GM18499 (cell line): ENCODE measurements around the gene TBC1D1.
A peak's percentile ranks its signal among the peaks of the same experiment; 100 is the strongest.

ENCODE experiments used
- ATAC-seq: cut with Tn5 transposase; IDR thresholded peaks from one replicate; pipeline ENCODE4 v1.9.1; 2021; ENCODE audit warnings: moderate number of reproducible peaks; ENCODE audit not compliant: insufficient read depth, unreplicated experiment

TBC1D1 gene

DNA sequence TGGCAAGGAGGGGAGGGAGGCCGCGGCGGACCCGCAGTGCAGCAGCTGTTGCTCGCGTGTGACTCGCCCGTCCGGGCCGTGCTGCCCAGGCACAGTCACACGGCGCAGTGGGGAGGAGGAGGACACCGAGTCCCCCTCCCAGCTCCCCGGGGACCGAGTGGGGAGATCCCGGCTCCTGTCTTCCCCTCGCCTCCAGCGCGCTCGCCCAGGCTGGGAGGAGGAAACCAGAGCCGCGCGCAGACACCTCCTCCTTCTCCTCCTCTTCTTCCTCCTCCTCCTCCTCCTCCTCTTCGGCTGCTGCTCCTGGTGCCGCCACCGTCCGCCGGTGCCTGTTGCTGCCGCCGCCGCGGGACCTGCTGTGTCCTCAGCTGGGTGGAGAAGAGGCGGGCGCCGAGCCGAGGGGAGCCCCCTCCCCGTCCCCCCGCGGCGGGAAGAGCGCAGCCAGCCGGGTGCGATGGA is at the start of gene TBC1D1:
TBC1D1 (plus strand) TSS at position 284 of the 459 bp plus-strand sequence. CDS start 11,012 bp downstream, outside the sequence.
- peak; percentile 3 for ATAC-seq

DNA sequence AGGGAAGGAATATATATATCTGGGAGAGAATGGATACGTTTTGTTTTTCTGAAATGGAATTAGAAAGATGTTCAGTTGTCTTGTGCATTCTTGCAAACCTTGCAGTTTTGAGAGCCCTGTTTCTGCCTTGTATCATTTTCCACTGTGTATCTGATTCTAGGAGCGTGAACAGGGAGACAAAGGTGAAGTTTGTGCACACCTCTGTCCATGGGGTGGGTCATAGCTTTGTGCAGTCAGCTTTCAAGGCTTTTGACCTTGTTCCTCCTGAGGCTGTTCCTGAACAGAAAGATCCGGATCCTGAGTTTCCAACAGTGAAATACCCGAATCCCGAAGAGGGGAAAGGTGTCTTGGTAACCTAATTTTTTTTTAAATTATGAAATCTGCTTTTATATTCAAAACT is 46.7 kb upstream of the TBC1D1 start:
- no peak for ATAC-seq

DNA sequence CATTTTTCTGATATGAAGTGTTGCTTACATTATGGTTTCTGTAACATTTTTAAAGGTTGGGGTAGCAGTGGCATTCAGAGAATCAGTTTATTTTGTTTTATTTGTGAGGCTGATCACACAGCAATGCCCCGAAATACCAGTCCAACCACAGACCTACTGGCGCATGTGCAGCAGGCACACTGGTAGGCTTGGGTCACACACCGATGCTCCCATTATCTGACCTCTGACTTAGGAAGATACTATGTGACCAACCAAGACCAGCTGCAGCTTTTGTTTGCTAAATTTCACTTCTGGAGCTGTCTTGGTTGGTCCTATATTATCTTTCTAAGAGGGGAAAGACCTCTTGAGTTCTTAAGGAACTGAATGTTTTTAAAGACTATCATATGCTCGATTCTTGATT is 45.7 kb upstream of the TBC1D1 start:
- no peak for ATAC-seq

DNA sequence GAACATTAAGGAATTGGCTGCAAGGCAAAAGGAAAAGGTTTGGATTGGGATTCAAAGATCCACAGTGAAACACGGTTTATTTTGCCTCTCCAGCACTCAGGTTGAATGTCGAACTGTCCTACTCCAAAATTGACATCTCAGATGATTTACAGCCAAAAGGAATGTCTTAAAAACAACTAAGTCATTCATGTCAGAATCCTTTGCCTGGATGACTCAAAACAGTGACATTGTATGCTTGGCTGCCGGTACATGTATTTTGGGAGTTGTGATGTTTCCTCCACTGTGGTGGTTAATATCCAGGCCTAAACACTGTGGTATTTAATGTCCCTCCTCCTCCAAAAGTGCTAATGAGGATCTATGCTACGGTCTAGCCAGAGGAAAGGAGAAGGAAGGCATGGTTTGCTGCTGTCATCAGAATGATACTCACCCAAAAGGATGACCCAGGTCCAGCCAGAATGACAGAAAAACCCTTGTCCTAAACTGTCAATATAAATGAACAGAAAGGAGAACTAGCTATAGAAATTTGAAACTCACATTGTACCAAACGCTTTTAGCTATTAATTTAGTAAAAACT is 43.5 kb upstream of the TBC1D1 start:
- no peak for ATAC-seq

DNA sequence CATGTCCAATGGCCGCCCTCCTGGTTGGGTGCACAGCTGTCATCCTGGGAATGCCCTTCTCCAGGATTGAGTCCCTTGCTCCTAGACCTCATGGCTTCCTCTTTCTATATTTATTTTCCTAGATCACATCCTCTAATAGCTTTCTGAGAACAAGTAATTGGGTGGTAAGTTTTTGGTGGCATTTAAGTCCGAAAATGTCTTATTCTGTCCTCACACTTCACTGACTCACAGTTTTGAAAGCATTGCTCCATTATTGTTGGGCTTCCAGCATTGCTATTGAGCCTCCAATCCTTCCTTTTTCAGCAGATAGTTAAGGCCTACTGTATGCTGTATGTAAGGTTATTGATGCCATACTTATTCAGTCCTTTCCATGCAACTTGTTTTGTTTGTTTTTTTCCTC is 38.5 kb upstream of the TBC1D1 start:
- no peak for ATAC-seq

GRCh38 chr4:37858112-37858511 is 32.8 kb upstream of the TBC1D1 start:
- ATAC-seq = no peak

- no peak for ATAC-seq
Observed at GRCh38 chr4:37858872-37859271, 32.0 kb upstream of the TBC1D1 start.

GRCh38 chr4:37860266-37860665 is 30.6 kb upstream of the TBC1D1 start:
- ATAC-seq = no peak

GRCh38 chr4:37862961-37863360 is 27.9 kb upstream of the TBC1D1 start:
- no peak for ATAC-seq

DNA sequence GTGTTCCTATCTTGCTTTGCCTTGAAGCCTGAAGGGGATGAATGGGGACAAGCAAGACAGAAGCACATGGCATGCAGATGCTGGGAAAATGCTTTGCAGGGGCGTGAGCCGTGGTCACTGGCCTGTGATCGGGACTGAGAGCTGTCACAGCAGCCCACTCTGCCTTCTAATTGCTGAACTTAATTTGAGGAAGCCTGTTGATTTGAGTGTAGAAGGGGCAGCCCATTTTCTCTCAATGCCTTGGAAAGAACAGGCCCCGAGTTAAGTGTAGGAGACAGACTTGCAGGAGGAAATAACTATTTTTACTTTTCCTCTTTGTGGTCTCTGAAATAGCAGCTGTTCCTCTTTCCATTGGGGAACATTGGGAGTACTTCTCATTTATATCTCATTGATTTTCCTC is 26.1 kb upstream of the TBC1D1 start:
- ATAC-seq = no peak

GRCh38 chr4:37865450-37865849 is 25.4 kb upstream of the TBC1D1 start:
- ATAC-seq = no peak

DNA sequence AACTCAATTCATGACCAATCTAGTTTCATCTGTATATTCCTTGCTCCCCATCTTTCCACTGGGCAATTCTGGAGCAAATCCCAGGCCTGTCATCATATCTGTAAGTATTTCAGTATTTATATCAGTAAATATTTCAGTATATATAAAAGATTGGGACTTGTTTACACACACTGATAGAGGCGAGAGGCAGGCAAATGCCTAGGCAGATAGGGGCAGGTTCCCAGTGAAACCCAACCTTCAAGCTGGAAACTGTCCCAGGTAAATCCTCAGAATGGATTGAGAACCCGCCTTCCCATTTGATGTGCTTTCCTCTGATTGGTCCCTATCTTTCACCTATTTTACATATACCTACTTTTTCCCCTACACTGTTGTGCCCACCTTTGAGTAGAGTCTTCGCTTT is 23.8 kb upstream of the TBC1D1 start:
- no peak for ATAC-seq

DNA sequence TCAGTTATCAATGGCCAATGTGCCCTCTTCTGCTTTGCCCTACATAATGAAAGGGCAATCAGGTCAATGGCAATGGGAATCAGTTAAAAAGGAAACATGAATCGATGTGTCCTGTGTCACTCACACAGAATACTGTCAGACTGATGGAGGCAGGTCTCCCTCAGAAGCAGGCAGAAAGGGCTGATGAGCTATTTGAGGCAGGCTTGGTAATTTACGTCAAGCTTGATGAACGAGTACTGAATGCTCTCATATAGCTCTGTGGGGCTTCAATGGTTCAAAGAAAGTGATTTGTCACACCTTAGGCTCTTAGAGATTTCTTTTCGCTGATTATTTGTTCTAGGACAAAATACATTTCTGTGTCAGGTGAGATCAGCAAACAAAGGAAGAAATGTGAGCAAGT is 22.6 kb upstream of the TBC1D1 start:
- no peak for ATAC-seq

- no peak for ATAC-seq
Observed at GRCh38 chr4:37872310-37872988, 18.4 kb upstream of the TBC1D1 start.

DNA sequence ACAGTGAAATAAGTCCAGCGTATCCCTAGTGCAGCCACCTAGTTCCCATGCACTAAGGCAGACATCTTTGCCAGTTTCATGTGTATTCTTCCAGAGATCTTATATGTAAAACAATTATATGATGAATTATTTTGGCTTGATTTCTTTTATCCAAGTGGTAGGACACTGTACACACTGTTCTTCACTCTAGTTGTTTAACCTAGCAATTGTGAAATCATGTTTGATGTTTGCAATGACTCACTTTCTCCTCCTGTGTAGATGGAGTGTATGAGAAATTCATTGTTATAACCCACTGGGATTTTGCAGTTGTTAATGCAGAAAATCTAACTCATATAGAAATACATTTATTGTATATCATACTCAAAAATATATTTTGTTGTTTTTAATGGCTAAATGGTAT is 17.5 kb upstream of the TBC1D1 start:
- no peak for ATAC-seq

DNA sequence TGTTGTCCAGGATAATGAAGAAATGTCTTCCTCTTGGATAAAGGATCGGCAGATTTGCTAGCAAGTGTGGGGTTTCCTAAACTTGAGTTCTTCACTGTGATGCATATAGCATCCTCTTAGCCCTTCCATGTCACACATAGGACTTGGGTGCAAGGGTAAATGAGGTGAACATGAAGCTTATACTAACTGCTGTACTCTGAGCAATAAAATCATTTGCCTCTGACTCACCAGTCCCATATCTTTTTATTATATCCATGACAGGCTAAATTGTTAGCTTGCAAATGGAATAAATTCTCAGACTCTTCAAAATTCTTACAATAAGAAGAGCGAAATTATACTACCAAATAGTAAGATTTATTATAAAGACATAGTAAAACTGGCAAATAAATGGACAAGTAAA is 14.7 kb upstream of the TBC1D1 start:
- no peak for ATAC-seq

- no peak for ATAC-seq
Observed at GRCh38 chr4:37879365-37879764, 11.5 kb upstream of the TBC1D1 start.

DNA sequence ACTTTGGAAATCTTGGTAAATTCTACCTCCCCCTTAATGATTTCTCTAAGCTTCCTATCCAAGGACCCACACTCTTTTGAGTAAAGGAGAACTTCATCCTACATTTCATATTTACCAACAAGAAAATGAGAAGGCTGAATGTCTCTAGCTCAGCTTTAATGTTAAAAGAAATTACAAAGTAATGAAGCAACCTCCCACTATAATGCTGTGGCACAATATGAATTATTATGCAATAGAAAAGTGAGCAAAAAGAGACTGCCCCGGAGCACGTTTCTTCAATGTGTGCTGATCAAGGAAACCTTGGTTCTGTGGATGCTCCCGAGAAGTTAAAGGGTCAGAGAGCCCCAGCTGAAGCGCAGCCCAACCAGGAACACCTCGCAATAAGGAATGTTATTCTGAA is 9.1 kb upstream of the TBC1D1 start:
- no peak for ATAC-seq

DNA sequence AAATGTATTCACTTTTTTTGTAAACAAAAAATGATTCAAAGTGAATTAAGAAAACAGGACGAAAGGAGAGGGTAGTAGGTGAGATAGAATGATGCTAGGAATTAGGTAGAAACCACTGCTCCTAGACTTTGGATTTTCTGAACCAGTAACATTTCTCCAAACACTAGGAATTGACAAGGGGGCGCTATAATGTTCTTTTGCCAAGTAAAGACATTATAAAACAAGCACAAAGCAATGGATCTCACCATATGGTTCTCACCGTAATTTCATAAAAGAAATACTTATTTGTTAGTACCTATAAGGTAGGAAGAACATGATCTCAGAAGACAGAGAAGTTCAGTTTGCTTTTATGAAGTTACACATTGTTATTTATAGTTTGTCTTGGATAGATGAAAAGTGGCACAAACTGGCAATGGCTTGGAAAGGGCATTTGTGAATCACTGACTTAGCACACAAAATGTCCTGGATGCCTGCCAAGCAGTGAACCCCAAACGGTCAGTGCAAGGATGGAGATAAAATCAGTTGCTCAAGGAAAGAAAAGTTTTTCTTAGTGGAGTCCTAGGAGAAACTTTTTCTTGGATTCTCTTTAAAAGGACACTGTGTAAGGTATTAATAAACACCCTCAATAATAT is 8.1 kb upstream of the TBC1D1 start:
- no peak for ATAC-seq

DNA sequence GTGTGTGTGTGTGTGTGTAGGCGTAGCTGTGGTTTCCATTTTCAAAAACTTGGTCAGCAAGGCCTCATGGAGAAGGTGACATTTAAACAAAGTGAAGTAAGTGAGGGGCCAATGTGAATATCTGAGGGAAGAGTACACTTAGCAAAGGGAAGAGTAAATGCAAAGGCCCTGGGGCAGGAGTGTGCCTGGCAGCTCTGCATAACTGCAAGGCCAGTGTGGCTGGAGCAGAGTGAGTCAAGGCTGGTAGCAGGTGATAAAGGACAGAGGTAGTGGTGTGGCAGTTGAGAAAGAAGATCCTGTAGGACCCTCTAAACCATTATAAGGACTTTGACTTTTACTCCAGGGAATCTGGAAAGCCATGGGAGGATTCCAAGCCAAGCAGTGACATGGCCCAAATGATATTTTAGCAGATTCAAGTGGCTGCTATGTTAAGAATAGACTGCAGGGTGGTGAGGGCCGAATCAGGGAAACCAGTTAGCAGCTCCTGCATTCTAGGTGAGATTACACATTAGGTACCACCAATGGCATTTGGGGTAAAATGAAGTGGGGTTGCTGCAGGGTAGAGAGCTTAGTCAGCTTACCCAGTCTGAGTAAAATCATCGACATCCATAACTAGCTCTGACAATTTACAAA is 5.9 kb upstream of the TBC1D1 start:
- no peak for ATAC-seq

- ATAC-seq = no peak
Observed at GRCh38 chr4:37885496-37885895, 5.4 kb upstream of the TBC1D1 start.
